Pancreas (tissue), 10 donors: Measurements from ENCODE around the gene TNPO3. TPM values are rescaled to one million over a fixed set of nuclear protein-coding genes. Genes with fewer than 3 reads are reported as not detected.

Experiments used
- ATAC-seq, 4 donors: fragments of 200-7000 bp; cut with Tn5 transposase; one replicate each; pipeline versions ENCODE4 v1.8.0 to v1.9.1; 2020; ENCODE audit warnings: mild to moderate bottlenecking in 4 of 4, moderate library complexity in 4 of 4
- DNase-seq, 6 donors: peaks; one replicate each; pipeline ENCODE4 v3.0.0-alpha.2; 2020
- FAIRE-seq: peaks from 2 replicates; lab custom pipeline; 2012; peaks lifted over from hg19 to GRCh38; lab: Jason Lieb, UNC
- H3K27ac ChIP-seq, 4 donors: fragments of 200-600 bp; sonication (generic); 1 replicate in 3 of 4; 2 replicates in 1 of 4; pipeline versions ENCODE4 v1.5.0 to v1.8.0; 2020
- H3K27me3 ChIP-seq, 4 donors: fragments of 200-600 bp; one replicate each; pipeline ENCODE4 v1.8.0; 2021
- H3K36me3 ChIP-seq, 3 donors: fragments of 200-600 bp; sonication (generic) in 1 of 3; one replicate each; pipeline versions ENCODE4 v1.5.0 to v1.8.0; 2020 to 2021
- H3K4me1 ChIP-seq, 3 donors: fragments of 200-600 bp; one replicate each; pipeline ENCODE4 v1.8.0; 2021
- H3K4me3 ChIP-seq, 4 donors: fragments of 200-600 bp; sonication (generic) in 2 of 4; one replicate each; pipeline versions ENCODE4 v1.5.0 to v1.8.0; 2020 to 2021
- H3K9me3 ChIP-seq, 4 donors: fragments of 200-600 bp; one replicate each; pipeline ENCODE4 v1.8.0; 2021
- WGBS, 2 donors: extraction: QIAGEN DNeasy Blood & Tissue Kit; methylation state at CpG; one replicate each; pipeline ENCODE4 v1.1.7; 2013; 5-methylcytosine and 5-hydroxymethylcytosine counted together
- intact Hi-C, 3 donors: fragments of 100-400 bp; cut with DNase I; formaldehyde crosslinking; loops; one replicate each; pipeline versions ENCODE4 v1.11.1 to v1.14.2; 2022
- polyA plus RNA-seq, 2 donors: library from polyadenylated mRNA; stranded (reverse); fragments of 200-250 nt; gene quantifications; one replicate each; pipeline ENCODE4 v1.2.3, GENCODE V29; 2013
- total RNA-seq, 6 donors: library from RNA; stranded (reverse); fragmentation: NEBNext Ultra II Directional in 4 of 6; extraction: Animal tissue kit (Norgen Biotek cat#: 25700) in 4 of 6; gene quantifications; one replicate each; pipeline versions ENCODE4 v1.2.1 to v1.2.4, GENCODE V29; 2021 to 2023
- TF ChIP-seq, protein P1 (sequence below), 4 donors: fragments of 200-600 bp; sonication (generic) in 3 of 4; IDR thresholded peaks; one replicate each; pipeline versions ENCODE4 v1.5.0 to v1.8.0; 2021; ENCODE audit warnings: antibody characterized with exemption in 4 of 4
- donor health status: healthy with polysubstance abuse.
- donor health status: DM: no; HTN: no; CAD: no; lungs with moderate emphysema.
- donor health status: DM: no; HTN: no; CAD: no.
- donor health status: control.
- donor health status: control.
- donor health status: Bipolar disorder and iron deficiency.
- donor health status: DM: yes; HTN: yes; CAD: no.
- donor health status: DM: no; HTN: no; CAD: no.
- donor health status: DM: no; HTN: no; CAD: no.
- donor health status: DM: yes; HTN: yes; CAD: no.

Gene TNPO3
- total and polyA plus RNA-seq, 8 donors, result 6.5 to 20.7 (median 14.6) TPM

DNA sequence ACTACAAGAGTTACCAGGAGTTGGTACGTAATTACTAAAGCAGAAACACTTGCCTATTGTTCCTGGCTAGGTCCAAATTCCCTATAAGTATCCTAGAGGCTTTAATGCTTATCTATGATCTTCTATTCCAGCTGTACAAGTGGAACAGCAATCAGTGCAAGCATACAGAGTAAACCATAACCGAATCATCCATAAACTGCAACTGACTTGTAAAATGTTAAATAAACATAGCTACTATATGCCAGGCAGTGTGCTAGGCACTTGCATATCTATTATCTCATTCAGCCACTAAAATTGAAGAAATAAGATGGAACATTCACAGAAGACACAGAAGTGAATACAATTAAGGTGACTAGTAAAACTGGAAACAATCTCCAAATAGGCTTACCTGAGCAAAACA lies 61.5 kb downstream of the TNPO3 start:
- H3K27me3 ChIP-seq, result no peaks in the 10 kb centered on the region
- peaks cover 1 to 25% (median 3%) of the 10 kb centered on the region in 3 donors for H3K36me3 ChIP-seq
- TF ChIP-seq, protein P1, sequence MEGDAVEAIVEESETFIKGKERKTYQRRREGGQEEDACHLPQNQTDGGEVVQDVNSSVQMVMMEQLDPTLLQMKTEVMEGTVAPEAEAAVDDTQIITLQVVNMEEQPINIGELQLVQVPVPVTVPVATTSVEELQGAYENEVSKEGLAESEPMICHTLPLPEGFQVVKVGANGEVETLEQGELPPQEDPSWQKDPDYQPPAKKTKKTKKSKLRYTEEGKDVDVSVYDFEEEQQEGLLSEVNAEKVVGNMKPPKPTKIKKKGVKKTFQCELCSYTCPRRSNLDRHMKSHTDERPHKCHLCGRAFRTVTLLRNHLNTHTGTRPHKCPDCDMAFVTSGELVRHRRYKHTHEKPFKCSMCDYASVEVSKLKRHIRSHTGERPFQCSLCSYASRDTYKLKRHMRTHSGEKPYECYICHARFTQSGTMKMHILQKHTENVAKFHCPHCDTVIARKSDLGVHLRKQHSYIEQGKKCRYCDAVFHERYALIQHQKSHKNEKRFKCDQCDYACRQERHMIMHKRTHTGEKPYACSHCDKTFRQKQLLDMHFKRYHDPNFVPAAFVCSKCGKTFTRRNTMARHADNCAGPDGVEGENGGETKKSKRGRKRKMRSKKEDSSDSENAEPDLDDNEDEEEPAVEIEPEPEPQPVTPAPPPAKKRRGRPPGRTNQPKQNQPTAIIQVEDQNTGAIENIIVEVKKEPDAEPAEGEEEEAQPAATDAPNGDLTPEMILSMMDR (IDR thresholded peaks at IDR 0.05), result no peak
- ATAC-seq (no peak), FAIRE-seq (no peak), DNase-seq (no peak)
- no peak overlapping the region for H3K27ac ChIP-seq
- intact Hi-C loops, result no loop called here
- no peaks in the 10 kb centered on the region for H3K4me1 ChIP-seq
- 84 to 86% methylated on average over 2 of the region's 2 CpGs for WGBS, 2 donors
- no peak overlapping the region for H3K4me3 ChIP-seq
- no peaks in the 10 kb centered on the region for H3K9me3 ChIP-seq

- DNase-seq (no peak), FAIRE-seq (no peak), ATAC-seq (no peak)
- TF ChIP-seq, protein P1 (IDR thresholded peaks at IDR 0.05), result no peak
- 86 to 88% methylated on average over 9 of the region's 9 CpGs for WGBS, 2 donors
- Histone ChIP-seq H3K27me3 (no peaks in the 10 kb centered on the region), H3K4me3 (no peak overlapping the region), H3K9me3 (no peaks in the 10 kb centered on the region), H3K36me3 (peaks cover 0 to 31% (median 0%) of the 10 kb centered on the region in 3 donors), H3K4me1 (no peaks in the 10 kb centered on the region), H3K27ac (no peak overlapping the region)
- intact Hi-C loops, result no loop called here
Observed at GRCh38 chr7:128989961-128990360, 65.0 kb downstream of the TNPO3 start.

DNA sequence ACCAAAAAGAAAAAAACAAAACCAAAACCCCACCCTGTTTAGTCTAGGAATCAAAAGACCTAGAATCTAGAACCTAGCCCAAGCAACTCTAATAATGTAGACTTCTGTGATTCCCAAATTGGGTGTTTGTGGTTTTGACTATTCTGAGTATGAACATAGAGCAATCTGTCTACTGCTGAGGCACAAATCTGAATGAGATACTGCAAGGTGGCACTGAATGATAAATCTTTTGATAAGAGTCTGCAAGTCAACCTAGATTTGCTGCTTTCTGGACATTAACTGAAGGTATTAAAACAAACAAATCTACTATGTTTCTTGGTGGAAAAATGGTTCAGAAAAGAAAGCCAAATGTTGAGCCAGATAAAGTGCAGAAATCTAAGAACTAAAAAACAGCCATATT lies 66.5 kb downstream of the TNPO3 start:
- no peak for FAIRE-seq
- no peak for ATAC-seq
- Histone ChIP-seq H3K36me3 (peaks cover 0 to 39% (median 0%) of the 10 kb centered on the region in 3 donors), H3K27me3 (no peaks in the 10 kb centered on the region), H3K4me1 (no peaks in the 10 kb centered on the region), H3K4me3 (no peak overlapping the region), H3K27ac (no peak overlapping the region), H3K9me3 (no peaks in the 10 kb centered on the region)
- intact Hi-C loops, result no loop called here
- no peak for DNase-seq
- TF ChIP-seq, protein P1 (IDR thresholded peaks at IDR 0.05), result no peak

- no peak for FAIRE-seq
- intact Hi-C loops, result no loop called here
- TF ChIP-seq, protein P1 (IDR thresholded peaks at IDR 0.05), result no peak
Observed at GRCh38 chr7:128986609-128987008, 68.3 kb downstream of the TNPO3 start.

GRCh38 chr7:128985660-128986059 lies 69.3 kb downstream of the TNPO3 start:
- FAIRE-seq, result no peak
- no peak overlapping the region for H3K4me3 ChIP-seq
- no peak overlapping the region for H3K27ac ChIP-seq
- H3K4me1 ChIP-seq, result no peaks in the 10 kb centered on the region
- TF ChIP-seq, protein P1 (IDR thresholded peaks at IDR 0.05), result no peak
- intact Hi-C loops, result no loop called here
- H3K27me3 ChIP-seq, result no peaks in the 10 kb centered on the region
- no peak for ATAC-seq
- peaks cover 0 to 38% (median 2%) of the 10 kb centered on the region in 3 donors for H3K36me3 ChIP-seq
- no peaks in the 10 kb centered on the region for H3K9me3 ChIP-seq
- DNase-seq, result no peak

More at GRCh38 chr7:128986609-128987008, 68.3 kb downstream of the TNPO3 start:
- peaks cover 0 to 41% (median 0%) of the 10 kb centered on the region in 3 donors for H3K36me3 ChIP-seq
- no peak for ATAC-seq
- no peaks in the 10 kb centered on the region for H3K27me3 ChIP-seq
- 92 to 93% methylated on average over 3 of the region's 3 CpGs for WGBS, 2 donors
- no peak overlapping the region for H3K27ac ChIP-seq
- no peaks in the 10 kb centered on the region for H3K4me1 ChIP-seq
- no peaks in the 10 kb centered on the region for H3K9me3 ChIP-seq
- no peak overlapping the region for H3K4me3 ChIP-seq
- no peak for DNase-seq
